Neural cell (in vitro differentiated cells): ENCODE results near the gene STON2. TPM values are rescaled to one million over a fixed set of nuclear protein-coding genes. Genes with fewer than 3 reads are reported as not detected.

Source experiments
- H2AFZ ChIP-seq: fragments of 200-600, 300-800 bp; sonication (generic), shearing (Covaris generic); 2 replicates; pipeline ENCODE4 v1.6.0; 2014; ENCODE audit warnings: low read depth, mild to moderate bottlenecking, antibody characterized with exemption, low read length, moderate library complexity
- H3F3A ChIP-seq: fragments of 200-600 bp; shearing (Covaris generic); 2 replicates; pipeline ENCODE4 v1.6.1; 2016; ENCODE audit warnings: mild to moderate bottlenecking, moderate library complexity, mixed read lengths, antibody characterized with exemption, low read length; ENCODE audit not compliant: insufficient read depth, poor library complexity, severe bottlenecking
- H3K27ac ChIP-seq: fragments of 200-600, 300-800 bp; sonication (generic), shearing (Covaris generic); 2 replicates; pipeline ENCODE4 v1.5.1; 2014; ENCODE audit warnings: mild to moderate bottlenecking, low read length, moderate library complexity
- H3K27me3 ChIP-seq: fragments of 300-800, 200-600 bp; sonication (generic), shearing (Covaris generic); 2 replicates; pipeline ENCODE4 v1.6.0; 2014; ENCODE audit warnings: mild to moderate bottlenecking, low read depth, low read length, moderate library complexity; ENCODE audit not compliant: insufficient read depth
- H3K36me3 ChIP-seq: fragments of 300-800, 200-600 bp; sonication (generic), shearing (Covaris generic); 2 replicates; pipeline ENCODE4 v1.5.1; 2014; ENCODE audit warnings: mild to moderate bottlenecking, antibody characterized with exemption, low read length, moderate library complexity; ENCODE audit not compliant: insufficient read depth
- H3K4me2 ChIP-seq: fragments of 300-800, 200-600 bp; sonication (generic), shearing (Covaris generic); 2 replicates; pipeline ENCODE4 v1.6.0; 2014; ENCODE audit warnings: mild to moderate bottlenecking, low read length
- H3K4me3 ChIP-seq: fragments of 300-800, 200-600 bp; sonication (generic), shearing (Covaris generic); 2 replicates; pipeline ENCODE4 v1.5.1; 2014; ENCODE audit warnings: mild to moderate bottlenecking, low read length, moderate library complexity
- H3K79me2 ChIP-seq: fragments of 200-600 bp; shearing (Covaris generic); replicated peaks from 2 replicates; pipeline ENCODE4 v1.6.0; 2014; ENCODE audit warnings: mild to moderate bottlenecking, low read length, moderate library complexity; ENCODE audit not compliant: insufficient read depth
- H3K9ac ChIP-seq: fragments of 300-800, 200-600 bp; sonication (generic), shearing (Covaris generic); 2 replicates; pipeline ENCODE4 v1.6.1; 2016; ENCODE audit warnings: mild to moderate bottlenecking, low read length, mixed read lengths
- H3K9me2 ChIP-seq: fragments of 200-600 bp; shearing (Covaris generic); 2 replicates; pipeline ENCODE4 v1.6.1; 2016; ENCODE audit warnings: mild to moderate bottlenecking, low read length, mixed read lengths; ENCODE audit not compliant: insufficient read depth
- H3K9me3 ChIP-seq: fragments of 200-600, 300-800 bp; sonication (generic), shearing (Covaris generic); 2 replicates; pipeline ENCODE4 v1.6.1; 2016; ENCODE audit warnings: mild to moderate bottlenecking, mixed run types, low read length, moderate library complexity, mixed read lengths
- H4K20me1 ChIP-seq: fragments of 200-600 bp; shearing (Covaris generic); 2 replicates; pipeline ENCODE4 v1.6.1; 2016; ENCODE audit warnings: mild to moderate bottlenecking, mixed run types; ENCODE audit not compliant: insufficient read depth
- EP300 ChIP-seq: fragments of 450-650 bp; conservative IDR thresholded peaks from 2 replicates; pipeline ENCODE4 v1.6.1; 2014; ENCODE audit warnings: antibody characterized with exemption, mild to moderate bottlenecking, moderate library complexity; ENCODE audit not compliant: poor library complexity, severe bottlenecking
- EZH2 ChIP-seq: fragments of 200-600, 300-800 bp; shearing (Covaris generic), sonication (generic); IDR thresholded peaks from 2 replicates; pipeline ENCODE4 v1.6.1; 2014; ENCODE audit warnings: antibody characterized with exemption, low read length, borderline replicate concordance, mild to moderate bottlenecking; ENCODE audit not compliant: insufficient read depth, poor library complexity, severe bottlenecking
- MXI1 ChIP-seq: fragments of 450-650 bp; conservative IDR thresholded peaks from 2 replicates; pipeline ENCODE4 v1.6.1; 2014; ENCODE audit warnings: antibody characterized with exemption, mild to moderate bottlenecking; ENCODE audit not compliant: poor library complexity, severe bottlenecking
- POLR2AphosphoS5 ChIP-seq: IDR thresholded peaks from 2 replicates; pipeline ENCODE4 v1.6.1; 2012
- RAD21 ChIP-seq: fragments of 450-650 bp; conservative IDR thresholded peaks from 2 replicates; pipeline ENCODE4 v1.6.1; 2014; ENCODE audit warnings: antibody characterized with exemption, mild to moderate bottlenecking, moderate library complexity
- SMC3 ChIP-seq: fragments of 450-650 bp; conservative IDR thresholded peaks from 2 replicates; pipeline ENCODE4 v1.6.1; 2014; ENCODE audit warnings: antibody characterized with exemption, mild to moderate bottlenecking, moderate library complexity; ENCODE audit not compliant: poor library complexity
- TAF1 ChIP-seq: IDR thresholded peaks from 2 replicates; pipeline ENCODE4 v1.6.1; 2012; ENCODE audit warnings: low read depth
- polyA plus RNA-seq: library from polyadenylated mRNA; depleted of rRNA; stranded (reverse); fragments of >200 nt; gene quantifications from 2 replicates; pipeline ENCODE4 v1.2.3, GENCODE V29; 2014
- TF ChIP-seq, protein P1 (sequence below): fragments of 450-650 bp; IDR thresholded peaks from 2 replicates; pipeline ENCODE4 v1.5.1; 2014; ENCODE audit warnings: antibody characterized with exemption, mild to moderate bottlenecking, moderate library complexity; ENCODE audit not compliant: poor library complexity, severe bottlenecking
- TF ChIP-seq, protein P2 (sequence below): IDR thresholded peaks from 2 replicates; pipeline ENCODE4 v1.6.1; 2012; ENCODE audit warnings: borderline replicate concordance

STON2 gene
- polyA plus RNA-seq, 1 donor from 2014 or later: 11.3 TPM

DNA sequence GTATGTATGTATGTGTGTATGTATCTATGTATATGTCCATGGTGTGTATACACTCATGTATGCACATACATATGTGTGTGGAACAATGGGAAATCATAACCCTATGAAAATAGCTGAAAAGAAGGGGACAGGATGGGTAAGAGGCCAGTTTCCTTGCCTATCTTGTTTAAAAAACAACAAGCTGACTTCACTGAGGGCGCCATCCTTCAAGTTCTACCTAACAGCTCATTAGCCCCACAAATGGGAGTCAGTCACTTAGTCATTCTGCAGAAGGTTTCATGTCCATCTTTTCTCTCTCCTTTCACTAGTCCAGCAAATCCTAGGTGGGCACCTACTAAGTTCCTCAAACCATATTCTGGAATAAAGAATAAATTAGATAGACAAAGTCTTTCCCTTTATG is 14.7 kb downstream of the STON2 start:
- Histone ChIP-seq H3K4me3 (no peak overlapping the region), H2AFZ (no peak overlapping the region), H3F3A (no peaks in the 10 kb centered on the region), H4K20me1 (no peaks in the 10 kb centered on the region), H3K27me3 (no peaks in the 10 kb centered on the region), H3K9me2 (no peaks in the 10 kb centered on the region), H3K36me3 (no peaks in the 10 kb centered on the region), H3K79me2 (no peaks in the 10 kb centered on the region), H3K4me2 (no peak overlapping the region), H3K27ac (no peak overlapping the region), H3K9ac (no peak overlapping the region), H3K9me3 (no peaks in the 10 kb centered on the region)
- TF ChIP-seq RAD21: no peak
- TF ChIP-seq POLR2AphosphoS5: no peak

DNA sequence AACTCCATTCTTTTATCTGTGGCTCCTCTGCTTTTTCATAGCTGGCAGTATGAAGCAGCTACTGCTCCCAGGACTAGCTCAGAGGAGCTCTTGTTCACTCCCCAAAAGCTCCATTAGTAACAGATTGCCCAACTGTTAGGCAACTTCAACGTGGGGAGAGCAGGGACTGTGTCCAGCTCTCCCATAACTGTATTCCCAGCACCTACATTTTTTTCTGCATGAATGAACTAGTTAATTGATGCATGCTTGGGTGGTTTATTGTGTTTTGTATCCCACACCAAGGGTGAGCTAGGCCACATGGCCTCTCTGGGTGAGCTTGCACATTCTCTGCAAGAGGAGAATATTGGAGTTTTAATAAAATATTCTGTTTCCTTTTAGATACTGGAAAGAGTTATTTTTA is 15.2 kb downstream of the STON2 start:
- Histone ChIP-seq H3K4me2 (no peak overlapping the region), H3K9me2 (no peaks in the 10 kb centered on the region), H4K20me1 (no peaks in the 10 kb centered on the region), H2AFZ (no peak overlapping the region), H3K79me2 (no peaks in the 10 kb centered on the region), H3K9ac (no peak overlapping the region), H3K4me3 (no peak overlapping the region), H3K36me3 (no peaks in the 10 kb centered on the region), H3F3A (no peaks in the 10 kb centered on the region), H3K27me3 (no peaks in the 10 kb centered on the region), H3K27ac (no peak overlapping the region), H3K9me3 (no peaks in the 10 kb centered on the region)
- no peak for TF ChIP-seq TAF1
- TF ChIP-seq EZH2: no peak
- no peak for TF ChIP-seq POLR2AphosphoS5
- TF ChIP-seq, protein P1, sequence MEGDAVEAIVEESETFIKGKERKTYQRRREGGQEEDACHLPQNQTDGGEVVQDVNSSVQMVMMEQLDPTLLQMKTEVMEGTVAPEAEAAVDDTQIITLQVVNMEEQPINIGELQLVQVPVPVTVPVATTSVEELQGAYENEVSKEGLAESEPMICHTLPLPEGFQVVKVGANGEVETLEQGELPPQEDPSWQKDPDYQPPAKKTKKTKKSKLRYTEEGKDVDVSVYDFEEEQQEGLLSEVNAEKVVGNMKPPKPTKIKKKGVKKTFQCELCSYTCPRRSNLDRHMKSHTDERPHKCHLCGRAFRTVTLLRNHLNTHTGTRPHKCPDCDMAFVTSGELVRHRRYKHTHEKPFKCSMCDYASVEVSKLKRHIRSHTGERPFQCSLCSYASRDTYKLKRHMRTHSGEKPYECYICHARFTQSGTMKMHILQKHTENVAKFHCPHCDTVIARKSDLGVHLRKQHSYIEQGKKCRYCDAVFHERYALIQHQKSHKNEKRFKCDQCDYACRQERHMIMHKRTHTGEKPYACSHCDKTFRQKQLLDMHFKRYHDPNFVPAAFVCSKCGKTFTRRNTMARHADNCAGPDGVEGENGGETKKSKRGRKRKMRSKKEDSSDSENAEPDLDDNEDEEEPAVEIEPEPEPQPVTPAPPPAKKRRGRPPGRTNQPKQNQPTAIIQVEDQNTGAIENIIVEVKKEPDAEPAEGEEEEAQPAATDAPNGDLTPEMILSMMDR: no peak
- no peak for TF ChIP-seq EP300
- no peak for TF ChIP-seq SMC3
- no peak for TF ChIP-seq MXI1
- TF ChIP-seq, protein P2, sequence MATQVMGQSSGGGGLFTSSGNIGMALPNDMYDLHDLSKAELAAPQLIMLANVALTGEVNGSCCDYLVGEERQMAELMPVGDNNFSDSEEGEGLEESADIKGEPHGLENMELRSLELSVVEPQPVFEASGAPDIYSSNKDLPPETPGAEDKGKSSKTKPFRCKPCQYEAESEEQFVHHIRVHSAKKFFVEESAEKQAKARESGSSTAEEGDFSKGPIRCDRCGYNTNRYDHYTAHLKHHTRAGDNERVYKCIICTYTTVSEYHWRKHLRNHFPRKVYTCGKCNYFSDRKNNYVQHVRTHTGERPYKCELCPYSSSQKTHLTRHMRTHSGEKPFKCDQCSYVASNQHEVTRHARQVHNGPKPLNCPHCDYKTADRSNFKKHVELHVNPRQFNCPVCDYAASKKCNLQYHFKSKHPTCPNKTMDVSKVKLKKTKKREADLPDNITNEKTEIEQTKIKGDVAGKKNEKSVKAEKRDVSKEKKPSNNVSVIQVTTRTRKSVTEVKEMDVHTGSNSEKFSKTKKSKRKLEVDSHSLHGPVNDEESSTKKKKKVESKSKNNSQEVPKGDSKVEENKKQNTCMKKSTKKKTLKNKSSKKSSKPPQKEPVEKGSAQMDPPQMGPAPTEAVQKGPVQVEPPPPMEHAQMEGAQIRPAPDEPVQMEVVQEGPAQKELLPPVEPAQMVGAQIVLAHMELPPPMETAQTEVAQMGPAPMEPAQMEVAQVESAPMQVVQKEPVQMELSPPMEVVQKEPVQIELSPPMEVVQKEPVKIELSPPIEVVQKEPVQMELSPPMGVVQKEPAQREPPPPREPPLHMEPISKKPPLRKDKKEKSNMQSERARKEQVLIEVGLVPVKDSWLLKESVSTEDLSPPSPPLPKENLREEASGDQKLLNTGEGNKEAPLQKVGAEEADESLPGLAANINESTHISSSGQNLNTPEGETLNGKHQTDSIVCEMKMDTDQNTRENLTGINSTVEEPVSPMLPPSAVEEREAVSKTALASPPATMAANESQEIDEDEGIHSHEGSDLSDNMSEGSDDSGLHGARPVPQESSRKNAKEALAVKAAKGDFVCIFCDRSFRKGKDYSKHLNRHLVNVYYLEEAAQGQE: no peak
- no peak for TF ChIP-seq RAD21
